A673 (cell line): Measurements from ENCODE around the gene AQP7.

Source experiments
- CTCF ChIP-seq: fragments of 300-800, 200-600 bp; sonication (generic); conservative IDR thresholded peaks from 2 replicates; pipeline ENCODE4 v1.5.1; 2017; ENCODE audit warnings: low read depth, mild to moderate bottlenecking, antibody characterized with exemption, low read length, moderate library complexity, mixed read lengths
- EZH2 ChIP-seq: fragments of 200-600 bp; sonication (generic); IDR thresholded peaks from 2 replicates; pipeline ENCODE4 v1.6.1; 2017; ENCODE audit warnings: borderline replicate concordance, low read depth, mild to moderate bottlenecking, mixed read lengths, antibody characterized with exemption, low read length; ENCODE audit not compliant: poor library complexity, severe bottlenecking

- no peak for TF ChIP-seq EZH2
- TF ChIP-seq CTCF, result no peak
Observed at GRCh38 chr9:33393581-33393980, 8.8 kb downstream of the AQP7 start.
